Measurements from ENCODE around the gene DNAH12.
"Not testable (repeated sequence)": the region's sequence is repeated elsewhere in the genome, so short reads cannot be mapped to it uniquely, and the experiment has no call there.

Gene DNAH12

DNA sequence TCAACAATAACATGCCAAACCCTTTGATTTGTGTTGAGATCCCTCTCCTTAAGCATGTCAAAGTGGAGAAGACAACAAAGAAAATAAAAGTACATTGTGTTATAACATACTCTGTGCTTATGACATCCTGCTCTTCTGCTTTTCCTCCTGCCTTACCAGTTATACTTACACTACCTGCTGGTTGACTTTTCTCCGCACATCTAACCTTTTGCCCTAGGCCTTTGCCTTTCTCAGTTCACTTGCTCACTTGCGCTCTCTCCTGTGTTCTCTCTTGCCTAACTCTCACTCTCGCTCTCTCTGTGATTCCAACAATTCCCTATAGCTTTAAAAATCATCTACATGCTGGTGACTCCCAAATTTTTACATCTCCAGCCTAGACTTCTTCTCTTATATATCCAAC, 5.7 kb downstream of the DNAH12 start:
- DNase-seq (ENCODE audit: low spot score) = no peak

DNA sequence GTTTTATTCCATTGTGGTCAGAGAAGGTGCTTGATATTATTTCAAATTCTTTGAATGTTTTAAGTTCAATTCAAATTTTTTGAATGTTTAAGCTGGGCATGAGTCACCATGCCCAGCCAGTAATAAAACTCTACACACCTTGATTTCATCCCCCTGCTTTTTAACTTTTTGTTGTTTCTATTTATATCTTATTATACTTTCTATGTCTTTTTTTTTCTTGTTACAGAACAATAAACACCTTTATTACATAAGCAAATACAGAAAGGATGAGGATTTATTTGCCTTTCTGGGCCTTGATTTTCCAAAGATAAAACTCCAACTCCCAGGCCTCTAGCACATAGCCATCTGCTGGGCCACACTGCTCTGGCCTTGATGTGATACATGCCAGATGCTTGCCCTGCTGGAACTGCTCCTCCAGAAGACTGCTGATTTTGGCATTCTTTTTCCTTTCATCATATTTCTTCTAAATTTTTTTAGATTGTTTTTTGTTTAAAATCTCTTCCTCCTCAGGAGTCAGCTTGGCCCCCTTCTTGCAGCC, 14.0 kb downstream of the DNAH12 start:
- DNase-seq (ENCODE audit: low spot score) = no peak

DNA sequence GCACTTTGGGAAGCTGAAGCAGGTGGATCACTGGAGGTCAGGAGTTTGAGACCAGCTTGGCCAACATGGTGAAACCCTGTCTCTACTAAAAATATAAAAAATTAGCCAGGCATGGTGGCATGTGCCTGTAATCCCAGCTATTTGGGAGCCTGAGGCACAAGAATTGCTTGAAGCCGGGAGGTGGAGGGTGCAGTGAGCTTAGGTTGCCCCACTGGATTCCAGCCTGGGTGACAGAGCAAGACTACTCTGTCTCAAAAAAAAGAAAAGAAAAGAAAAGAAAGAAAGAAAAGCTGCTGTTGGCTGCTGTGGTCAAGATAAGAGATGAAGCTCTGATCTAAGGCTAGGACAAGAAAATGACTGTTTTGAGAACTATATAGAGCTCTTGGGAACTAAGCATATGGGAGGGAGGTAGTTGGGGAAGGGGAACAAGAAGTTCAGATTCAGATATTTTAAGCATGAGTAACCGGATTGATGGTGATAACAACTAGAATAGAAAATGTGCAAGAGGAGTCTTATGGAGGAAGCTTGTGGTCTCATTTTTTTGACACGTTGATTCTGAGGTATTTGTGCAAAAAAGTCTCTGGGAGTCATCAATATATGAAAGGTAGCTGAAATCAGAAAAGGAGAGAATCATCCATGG, 25.7 kb downstream of the DNAH12 start:
- DNase-seq (ENCODE audit: low spot score) = no peak

DNA sequence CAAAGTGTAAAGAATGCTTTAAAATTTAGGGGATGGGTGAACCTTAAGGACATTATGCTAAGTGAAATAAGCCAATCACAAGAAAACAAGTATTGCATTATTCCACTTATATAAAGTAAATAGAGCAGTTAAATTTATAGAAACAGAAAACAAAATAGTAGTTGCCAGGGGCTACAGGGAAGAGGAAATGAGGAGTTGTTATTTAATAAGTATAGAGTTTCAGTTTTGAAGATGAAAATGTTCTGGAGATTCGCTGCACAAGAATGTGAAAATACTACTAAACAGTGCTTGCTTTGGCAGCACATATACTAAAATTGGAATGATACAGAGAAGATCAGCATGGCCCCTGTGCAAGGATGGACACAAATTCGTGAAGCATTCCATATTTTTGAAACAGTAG, 32.0 kb downstream of the DNAH12 start:
- no peak for DNase-seq (ENCODE audit: low spot score)

DNA sequence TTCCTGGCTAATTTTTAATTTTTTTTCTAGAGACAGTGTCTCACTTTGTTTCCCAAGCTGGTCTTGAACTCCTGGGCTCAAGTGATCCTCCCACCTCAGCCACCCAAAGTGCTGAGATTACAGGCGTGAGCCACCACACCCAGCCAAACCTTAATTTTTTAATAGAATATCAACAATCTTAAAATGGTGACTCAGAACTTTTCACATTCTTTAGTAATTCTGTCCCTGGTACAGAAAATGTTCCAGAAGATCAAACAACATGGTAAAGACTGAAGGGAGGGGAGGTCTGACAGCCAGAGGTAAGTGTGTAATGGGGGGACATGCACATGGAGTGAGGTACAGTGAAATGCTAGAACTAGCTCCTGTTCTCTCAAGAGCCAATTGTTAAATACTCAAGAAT, 38.2 kb downstream of the DNAH12 start:
- no peak for DNase-seq (ENCODE audit: low spot score)

DNA sequence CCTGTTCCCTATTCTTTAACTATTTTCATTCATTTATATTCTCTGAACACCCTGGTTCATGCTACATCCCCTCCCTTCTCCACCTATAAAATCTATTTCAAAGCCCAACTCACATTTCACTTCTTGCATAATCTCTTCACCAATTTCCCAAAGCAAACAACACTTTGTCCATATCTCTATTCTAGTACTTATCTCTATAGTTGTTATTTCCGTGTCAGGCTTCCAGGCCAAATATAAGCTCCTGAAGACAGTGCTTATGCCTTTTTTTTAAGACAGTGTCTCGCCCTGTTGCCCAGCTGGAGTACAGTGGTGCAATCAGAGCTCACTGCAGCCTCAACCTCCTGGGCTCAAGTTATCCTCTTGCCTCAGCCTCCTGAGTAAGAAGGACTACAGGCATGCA, 43.6 kb downstream of the DNAH12 start:
- no peak for DNase-seq (ENCODE audit: low spot score)

DNA sequence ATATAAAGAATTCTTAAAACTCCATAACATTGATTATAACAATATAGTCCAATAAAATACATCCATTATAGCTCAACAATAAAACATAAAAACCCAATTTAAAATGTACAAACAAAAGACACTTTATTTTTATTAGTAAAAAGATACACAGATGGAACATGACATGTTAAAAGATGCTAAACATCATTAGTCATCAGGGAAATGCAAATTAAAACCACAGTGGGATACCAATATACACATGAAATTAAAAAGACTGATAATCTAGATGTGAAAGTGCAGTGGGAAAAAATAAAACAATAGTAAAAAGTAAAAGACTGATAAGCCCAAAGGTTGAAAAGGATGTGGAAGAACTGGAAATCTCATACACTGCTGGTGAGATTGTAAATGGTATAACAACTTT, 46.2 kb downstream of the DNAH12 start:
- DNase-seq (ENCODE audit: low spot score) = no peak

DNA sequence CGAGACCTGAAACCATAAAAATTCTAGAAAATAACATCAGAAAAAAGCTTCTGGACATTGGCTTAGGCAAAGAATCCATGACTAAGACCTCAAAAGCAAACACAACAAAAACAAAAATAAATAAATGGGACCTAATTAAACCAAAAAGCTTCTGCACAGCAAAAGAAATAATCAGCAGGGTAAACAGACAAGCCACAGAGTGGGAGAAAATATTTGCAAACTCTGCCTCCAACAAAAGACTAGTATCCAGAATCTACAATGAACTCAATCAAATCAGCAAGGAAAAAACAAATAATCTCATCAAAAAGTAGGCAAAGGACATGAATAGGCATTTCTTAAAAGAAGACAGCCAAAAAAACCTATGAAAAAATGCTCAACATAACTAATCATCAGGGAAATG, 59.6 kb downstream of the DNAH12 start:
- DNase-seq (ENCODE audit: low spot score) = no peak

DNA sequence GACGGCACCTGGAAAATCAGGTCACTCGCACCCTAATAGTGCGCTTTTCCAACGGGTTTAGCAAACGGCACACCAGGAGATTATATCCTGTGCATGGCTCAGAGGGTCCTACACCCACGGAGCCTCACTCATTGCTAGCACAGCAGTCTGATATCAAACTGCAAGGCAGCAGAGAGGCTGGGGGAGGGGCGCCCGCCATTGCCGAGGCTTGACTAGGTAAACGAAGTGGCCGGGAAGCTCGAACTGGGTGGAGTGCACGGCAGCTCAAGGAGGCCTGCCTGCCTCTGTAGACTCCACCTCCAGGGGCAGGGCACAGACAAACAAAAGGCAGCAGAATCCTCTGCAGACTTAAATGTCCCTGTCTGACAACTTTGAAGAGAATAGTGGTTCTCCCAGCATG, 67.0 kb downstream of the DNAH12 start:
- DNase-seq (ENCODE audit: low spot score) = not testable (repeated sequence)

DNA sequence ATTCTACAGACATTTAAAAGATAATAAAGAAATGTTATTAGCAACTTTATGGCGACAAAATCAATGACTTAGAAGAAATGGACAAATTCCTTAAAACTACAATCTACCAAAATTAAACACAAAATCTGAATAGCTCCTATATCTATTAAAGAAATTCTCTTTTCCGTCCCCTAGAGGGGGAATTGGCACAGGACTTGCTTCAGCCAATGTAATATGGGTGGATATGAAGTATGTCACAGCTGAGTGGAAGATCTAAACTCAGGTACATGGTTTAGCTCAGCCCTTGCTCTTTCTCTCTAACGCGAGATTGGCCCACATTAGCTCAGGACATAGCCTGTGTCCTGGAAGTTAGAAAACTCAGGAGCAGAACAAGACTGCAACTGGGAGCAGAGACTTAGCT, 79.3 kb downstream of the DNAH12 start:
- DNase-seq (ENCODE audit: low spot score) = no peak

DNA sequence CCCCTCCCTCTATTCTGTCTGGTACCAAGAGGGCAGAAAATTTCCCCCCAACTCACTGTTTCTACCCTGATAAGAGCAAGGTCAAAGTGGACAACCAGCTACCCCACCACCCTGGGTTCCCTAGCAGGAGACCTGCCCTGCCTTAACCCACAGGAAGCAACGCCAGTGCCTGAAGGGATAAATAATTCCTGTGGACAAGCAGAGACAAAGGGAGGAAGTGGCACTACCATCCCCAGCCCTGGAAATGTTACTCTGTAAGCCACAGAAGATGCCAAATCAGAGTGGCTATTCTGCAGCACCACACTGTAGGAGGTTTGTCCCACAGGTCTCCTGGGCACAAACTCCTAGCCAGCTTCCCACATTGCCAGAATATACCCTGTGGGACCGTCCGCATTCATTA, 80.1 kb downstream of the DNAH12 start:
- DNase-seq (ENCODE audit: low spot score) = no peak

DNA sequence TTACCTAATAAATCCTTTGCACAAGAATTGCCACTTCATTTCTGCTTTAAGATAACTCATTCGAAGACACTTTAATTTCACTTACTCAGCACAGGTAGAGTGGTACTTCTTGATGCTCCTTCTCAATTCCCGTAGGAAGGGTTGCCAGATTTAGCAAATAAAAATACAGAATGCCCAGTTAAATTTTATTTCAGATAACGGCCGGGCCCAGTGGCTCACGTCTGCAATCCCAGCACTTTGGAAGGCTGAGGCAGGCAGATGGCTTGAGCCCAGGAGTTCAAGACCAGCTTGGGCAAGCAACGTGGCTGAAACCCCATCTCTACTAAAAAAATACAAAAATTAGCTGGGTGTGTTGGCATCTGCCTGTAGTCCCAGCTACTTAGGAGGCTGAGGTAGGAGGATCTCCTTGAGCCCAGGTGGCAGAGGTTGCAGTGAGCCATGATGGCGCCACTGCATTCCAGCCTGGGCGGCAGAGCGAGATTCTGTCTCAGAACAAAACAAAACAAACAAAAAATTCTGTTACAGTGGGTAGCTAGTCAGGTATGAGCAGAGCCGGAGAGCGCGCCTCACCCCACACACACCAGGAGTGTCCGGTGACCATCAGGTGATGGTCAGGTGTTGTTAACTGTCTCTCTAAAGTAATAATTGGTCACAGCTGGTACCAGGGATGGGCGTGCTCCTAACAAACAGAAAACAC, 92.8 kb downstream of the DNAH12 start:
- DNase-seq (ENCODE audit: low spot score) = no peak

DNA sequence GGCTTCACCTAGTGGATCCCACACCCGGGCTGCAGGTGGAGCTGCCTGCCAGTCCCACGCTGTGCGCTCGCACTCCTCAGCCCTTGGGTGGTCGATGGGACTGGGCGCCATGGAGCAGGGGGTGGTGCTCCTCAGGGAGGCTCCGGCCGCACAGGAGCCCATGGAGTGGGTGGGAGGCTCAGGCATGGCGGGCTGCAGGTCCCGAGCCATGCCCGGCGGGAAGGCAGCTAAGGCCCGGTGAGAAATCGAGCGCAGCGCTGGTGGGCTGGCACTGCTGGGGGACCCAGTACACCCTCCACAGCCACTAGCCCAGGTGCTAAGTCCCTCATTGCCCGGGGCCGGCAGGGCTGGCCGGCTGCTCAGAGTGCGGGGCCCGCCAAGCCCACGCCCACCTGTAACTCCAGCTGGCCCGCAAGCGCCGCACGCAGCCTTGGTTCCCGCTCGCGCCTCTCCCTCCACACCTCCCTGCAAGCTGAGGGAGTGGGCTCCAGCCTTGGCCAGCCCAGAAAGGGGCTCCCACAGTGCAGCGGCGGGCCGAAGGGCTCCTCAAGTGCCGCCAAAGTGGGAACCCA, 94.8 kb downstream of the DNAH12 start:
- not testable (repeated sequence) for DNase-seq (ENCODE audit: low spot score)

DNA sequence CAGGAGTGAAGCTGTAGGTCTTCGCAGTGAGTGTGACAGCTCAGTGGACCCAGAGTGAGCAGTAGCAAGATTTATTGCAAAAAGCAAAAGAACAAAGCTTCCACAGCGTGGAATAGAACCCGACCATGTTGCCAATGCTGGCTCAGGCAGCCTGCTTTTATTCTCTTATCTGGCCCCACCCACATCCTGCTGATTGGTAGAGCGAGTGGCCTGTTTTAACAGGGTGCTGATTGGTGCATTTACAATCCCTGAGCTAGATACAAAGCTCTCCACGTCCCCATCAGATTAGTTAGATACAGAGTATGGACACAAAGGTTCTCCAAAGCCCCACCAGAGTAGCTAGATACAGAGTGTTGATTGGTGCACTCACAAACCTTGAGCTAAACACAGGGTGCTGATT, 95.7 kb downstream of the DNAH12 start:
- DNase-seq (ENCODE audit: low spot score) = not testable (repeated sequence)

DNA sequence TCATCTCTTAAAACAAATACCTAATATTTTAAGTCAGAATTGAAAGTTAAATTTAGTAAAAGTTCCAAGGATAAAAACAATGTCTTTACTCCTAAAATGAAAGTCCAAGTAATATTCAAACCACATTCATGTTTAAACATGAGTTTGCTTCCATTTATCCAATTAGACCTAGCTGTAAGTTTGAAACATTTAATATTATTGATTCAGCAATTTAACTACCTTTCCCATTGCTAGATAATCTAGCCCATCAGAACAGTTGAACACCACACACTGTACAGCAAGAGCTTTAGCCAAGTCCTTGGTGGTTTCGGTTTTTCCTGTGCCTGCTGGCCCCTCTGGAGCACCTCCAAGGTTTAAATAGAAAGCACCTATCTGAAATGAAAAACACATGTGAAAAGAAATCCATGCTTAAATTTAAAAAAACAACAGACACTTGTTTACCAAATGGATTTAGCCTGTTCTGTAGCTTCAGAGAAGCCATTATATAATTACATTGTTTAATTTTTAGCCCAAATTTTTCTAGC, 97.8 kb downstream of the DNAH12 start:
- no peak for DNase-seq (ENCODE audit: low spot score)

DNA sequence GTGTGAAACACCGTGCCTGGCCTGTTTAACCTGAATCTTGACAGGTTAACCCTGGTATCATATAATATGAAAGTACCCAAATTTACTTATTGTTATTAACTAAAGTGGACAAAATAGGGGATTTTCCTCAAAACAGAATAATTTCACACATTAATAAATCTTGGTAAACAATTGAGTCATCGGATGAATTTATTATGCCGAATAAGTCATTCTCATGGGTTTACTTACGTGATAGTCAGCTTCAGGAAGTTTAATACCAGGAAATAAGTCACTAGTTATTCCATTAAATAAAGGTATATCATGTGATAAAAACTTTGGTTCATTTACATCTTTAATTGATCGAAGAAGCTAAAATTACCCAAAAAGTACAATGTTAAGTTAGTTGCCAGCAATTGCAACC, 99.7 kb downstream of the DNAH12 start:
- no peak for DNase-seq (ENCODE audit: low spot score)

DNA sequence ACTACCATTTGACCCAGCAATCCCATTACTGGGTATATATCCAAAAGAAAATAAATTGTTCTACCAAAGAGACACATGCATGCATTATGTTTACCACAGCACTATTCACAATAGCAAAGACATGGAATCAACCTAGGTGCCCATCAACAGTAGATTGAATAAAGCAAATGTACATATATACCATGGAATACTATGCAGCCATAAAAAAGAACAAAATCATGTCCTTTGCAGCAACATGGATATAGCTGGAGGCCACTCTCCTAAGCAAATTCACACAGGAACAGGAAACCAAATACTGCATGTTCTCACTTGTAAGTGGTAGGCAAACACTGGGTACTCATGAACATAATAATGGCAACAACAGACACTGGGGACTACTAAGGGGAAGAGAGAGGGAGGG, 104.0 kb downstream of the DNAH12 start:
- DNase-seq (ENCODE audit: low spot score) = not testable (repeated sequence)

DNA sequence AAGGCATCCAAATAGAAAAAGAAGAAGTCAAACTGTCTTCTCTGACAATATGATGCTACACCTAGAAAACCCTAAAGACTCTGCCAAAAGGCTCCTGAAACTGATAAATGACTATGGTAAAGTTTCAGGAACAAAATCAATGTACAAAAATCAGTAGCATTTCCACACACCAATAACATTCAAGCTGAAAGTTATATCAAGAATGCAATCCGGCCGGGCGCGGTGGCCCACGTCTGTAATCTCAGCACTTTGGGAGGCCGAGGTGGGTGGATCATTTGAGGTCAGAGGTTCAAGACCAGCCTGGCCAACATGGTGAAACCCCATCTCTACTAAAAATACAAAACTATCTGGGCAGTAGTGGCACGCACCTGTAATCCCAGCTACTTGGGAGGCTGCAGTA, 105.7 kb downstream of the DNAH12 start:
- not testable (repeated sequence) for DNase-seq (ENCODE audit: low spot score)

DNA sequence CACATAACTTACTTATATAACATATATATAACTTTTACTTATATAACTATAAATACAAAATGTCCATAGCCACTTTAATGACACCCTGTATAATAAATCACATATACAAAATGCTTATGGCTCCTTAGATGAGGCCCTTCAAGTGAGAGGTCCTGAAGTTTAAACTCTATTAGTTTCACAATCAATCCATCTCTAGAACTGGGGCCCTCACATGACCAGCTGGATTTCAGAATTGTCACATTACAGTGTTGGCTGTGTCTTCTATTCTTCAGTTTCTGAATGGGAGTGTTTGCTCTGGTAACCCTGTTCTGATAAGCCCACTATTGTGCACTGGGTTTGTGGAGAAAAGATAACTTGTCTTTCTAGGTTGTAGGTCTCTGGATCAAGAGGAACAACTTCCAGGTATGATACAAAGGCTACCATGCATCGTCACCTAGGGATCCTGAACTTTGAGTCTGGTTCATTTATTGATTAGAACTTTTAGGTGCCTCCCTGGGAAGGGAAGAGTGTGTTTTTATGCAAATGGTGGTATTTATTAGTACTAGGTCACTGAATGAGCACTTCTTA, 107.9 kb downstream of the DNAH12 start:
- DNase-seq (ENCODE audit: low spot score) = no peak

DNA sequence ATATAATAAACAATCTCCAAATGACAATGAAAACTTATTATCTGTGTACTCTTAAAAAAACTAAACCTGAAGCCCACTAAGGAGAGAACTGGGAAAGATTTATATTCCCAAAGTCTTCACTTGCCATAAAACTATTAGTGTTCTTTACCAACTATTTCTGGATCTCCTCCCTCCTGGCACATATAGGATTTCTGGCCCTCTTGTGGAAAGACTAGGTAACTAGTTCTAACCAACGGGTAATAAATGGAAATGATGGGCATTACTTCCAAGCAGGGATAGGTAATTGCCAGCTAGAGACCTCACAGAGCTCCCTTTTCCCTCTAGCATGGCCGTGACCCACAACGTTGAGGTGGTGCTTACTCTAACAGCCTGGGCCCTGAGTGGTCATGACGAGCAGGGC, 110.1 kb downstream of the DNAH12 start:
- no peak for DNase-seq (ENCODE audit: low spot score)

DNA sequence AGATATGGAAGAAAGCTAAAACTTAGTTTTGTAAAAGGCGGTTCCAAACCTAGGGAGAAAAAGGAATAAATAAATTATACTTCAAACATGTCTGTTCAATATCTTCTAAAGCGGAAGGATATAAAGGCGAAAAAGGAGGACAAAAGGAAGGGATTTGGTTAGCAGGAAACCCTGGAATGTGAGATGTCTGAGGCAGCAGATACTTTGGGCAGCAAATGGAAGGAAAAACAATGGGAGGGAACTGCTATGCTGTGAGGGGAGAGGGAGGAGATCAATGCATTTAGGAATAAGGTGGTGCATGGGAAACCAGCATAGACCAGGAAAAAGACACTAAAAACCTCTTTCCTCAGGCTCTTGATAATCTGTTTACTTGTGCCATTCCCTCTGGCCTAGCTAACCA, 120.8 kb downstream of the DNAH12 start:
- no peak for DNase-seq (ENCODE audit: low spot score)

DNA sequence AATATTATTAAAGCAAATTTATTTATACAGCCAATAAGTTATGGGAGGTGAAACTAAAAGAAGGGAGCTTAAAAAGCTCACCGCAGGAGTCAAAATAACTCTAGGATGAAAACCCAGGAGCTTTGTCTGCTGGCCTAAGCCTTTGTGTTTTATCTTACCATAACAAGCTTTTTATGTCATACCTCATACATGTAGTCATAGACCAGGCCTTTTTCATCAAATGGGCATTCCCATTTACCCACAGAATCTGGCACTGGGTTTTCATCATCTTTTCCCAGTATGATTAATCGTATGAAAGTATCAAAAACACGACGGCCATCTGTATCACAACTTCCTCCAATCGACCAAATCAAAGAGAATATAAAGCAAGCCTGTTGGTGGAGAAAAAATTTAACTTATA, 122.8 kb downstream of the DNAH12 start:
- DNase-seq (ENCODE audit: low spot score) = no peak

DNA sequence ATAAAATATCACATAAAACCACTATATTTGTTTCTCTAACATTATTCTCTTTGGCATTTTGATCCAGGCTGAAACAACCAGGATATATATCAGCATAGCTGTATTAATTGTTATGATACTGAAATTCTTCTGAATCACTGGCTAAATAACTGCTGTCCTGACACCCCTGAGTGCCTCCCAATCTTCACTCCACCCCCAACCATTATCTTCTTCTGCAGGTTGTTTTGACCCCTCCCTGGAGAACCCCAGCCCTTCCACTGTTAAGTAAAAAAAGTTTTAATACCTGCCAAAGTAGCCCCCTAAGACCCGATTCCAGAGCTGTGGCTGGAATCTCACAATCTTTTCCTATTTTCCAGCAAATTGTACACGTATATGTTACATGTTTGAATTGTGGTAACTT, 124.1 kb downstream of the DNAH12 start:
- no peak for DNase-seq (ENCODE audit: low spot score)
